Activated CD4-positive, alpha-beta T cell treated with anti-CD3 and anti-CD28 coated beads for 1 hour (primary cell): ENCODE results near the gene BMERB1.
"Not testable (repeated sequence)": the region's sequence is repeated elsewhere in the genome, so short reads cannot be mapped to it uniquely, and the experiment has no call there.

Source experiments
- DNase-seq: peaks from one replicate; pipeline ENCODE4 v3.0.0-alpha.2; 2020

Gene BMERB1

DNA sequence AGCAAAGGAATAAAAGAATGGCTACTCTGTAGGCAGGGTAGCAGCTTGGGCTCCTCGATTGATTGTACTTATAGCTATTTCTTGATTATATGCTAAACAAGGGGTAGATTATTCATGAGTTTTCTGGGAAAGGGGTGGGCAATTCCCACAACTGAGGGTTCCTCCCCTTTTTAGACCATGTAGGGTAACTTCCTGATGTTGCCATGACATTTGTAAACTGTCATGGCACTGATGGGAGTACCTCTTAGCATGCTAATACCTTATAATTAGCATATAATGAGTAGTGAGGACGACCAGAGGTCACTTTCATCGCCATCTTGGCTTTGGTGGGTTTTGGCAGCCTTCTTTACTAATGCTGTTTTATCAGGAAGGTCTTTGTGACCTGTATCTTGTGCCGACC is 136.3 kb downstream of the BMERB1 start:
- DNase-seq, result not testable (repeated sequence)

DNA sequence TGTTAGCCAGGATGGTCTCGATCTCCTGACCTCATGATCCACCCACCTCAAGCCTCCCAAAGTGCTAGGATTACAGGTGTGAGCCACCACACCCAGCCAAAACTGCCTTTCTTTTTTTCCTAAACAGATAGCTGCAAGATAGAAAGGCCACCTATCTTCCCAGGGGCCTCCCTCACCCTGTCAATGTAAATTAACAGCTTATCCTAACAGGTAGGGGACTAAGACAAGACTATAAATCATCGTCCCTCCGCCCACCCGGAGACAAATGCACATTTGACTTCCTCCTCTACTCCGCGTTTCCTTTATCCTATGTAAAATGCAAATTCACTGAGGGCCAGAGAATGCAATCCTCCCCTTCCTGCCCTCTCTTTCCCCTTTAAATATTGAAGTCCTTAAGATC is 137.2 kb downstream of the BMERB1 start:
- DNase-seq, result no peak

GRCh38 chr16:15572329-15573001 is 138.1 kb downstream of the BMERB1 start:
- no peak for DNase-seq

- no peak for DNase-seq
These were observed 139.0 kb downstream of the BMERB1 start for GRCh38 chr16:15573274-15573895.

GRCh38 chr16:15573896-15574613 is 139.7 kb downstream of the BMERB1 start:
- not testable (repeated sequence) for DNase-seq

- DNase-seq, result no peak
These were observed 140.2 kb downstream of the BMERB1 start for GRCh38 chr16:15574614-15574948.

- DNase-seq, result no peak
These were observed 141.1 kb downstream of the BMERB1 start for GRCh38 chr16:15575293-15576049.

GRCh38 chr16:15576960-15577958 is 142.9 kb downstream of the BMERB1 start:
- DNase-seq, result no peak

DNA sequence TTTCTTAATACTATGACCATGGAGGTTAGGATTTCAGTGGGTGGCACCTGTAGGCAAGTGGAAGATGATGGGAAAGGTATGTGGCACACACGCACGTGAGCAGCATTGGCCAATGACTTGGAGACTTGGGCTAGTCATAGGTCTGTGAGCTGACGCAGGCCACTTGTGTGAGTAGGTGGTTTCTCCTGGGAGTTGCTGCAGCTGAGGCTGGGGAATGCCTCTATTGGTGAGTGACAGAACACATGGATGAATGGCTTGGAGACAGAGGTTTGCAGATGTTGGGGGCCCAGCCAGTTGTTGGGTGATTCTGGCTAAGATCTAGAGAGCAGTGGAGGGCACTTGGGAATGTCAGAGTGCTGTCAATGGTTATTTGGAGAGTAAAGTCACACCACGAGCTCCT is 144.4 kb downstream of the BMERB1 start:
- DNase-seq, result no peak

DNA sequence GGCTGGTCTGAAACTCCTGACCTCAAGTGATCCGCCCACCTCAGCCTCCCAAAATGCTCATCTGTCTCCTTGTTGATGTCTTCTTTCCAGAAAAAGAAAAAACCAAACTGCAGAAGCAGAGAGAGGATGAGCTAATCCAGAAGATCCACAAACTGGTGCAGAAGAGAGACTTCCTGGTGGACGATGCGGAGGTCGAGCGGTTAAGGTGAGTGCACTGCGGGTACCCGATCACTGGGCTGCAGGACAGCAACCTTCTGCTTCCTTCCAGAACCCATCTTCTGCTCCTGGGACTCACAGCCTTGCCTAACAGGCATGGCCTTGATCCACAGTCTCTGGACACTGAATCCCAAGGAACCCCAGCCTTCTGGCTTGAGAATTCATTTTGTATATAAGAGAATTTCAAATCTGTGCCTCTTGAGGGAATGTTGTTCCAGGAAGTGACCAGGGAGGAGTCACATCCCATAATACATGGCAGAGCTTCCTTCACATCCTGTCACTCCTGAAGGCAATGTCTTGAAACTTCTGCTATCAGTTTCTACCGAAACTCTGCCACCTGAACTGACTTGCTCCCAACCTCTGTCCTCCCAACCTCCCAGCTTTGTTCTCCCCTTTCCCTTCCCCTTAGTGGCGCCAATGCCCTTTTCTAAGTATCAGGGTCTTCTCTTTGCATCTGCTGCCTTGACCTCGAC is 146.9 kb downstream of the BMERB1 start:
- no peak for DNase-seq

DNA sequence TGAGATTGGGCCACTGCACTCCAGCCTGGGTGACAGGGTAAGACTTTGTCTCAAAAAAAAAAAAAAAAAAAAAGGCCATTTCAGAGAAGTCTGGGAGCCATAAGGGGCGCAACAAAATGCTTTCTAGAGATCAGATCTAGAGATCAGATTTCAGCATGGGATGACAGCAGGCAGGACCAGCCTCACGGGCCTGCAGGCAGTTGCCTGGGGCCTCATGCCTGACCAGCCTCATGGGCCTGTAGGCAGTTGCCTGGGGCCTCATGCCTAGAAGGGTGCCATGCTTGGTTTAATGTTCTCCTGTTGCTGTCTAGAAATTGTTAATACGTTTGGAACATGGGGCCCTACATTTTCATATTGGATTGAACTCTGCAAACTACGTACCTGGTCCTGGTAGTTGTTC is 149.1 kb downstream of the BMERB1 start:
- DNase-seq, result no peak

DNA sequence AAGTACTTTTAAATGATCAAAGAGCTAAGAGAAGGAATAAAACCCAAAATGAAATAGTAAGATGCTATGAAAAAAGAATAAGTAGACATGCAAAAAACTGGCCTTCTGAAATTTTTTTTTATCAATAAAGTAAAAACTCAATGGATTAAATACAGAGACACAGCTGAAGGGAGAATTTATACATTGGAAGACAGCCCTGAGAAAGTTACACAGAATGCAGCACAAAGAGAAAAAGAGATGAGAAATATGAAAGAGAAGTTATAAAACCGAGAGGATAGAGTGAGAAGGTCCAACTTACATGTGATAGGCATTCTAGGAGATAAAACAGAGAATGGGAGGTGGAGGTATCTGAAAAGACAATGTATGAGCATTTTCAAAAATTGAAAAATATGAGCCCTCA is 151.6 kb downstream of the BMERB1 start:
- no peak for DNase-seq

DNA sequence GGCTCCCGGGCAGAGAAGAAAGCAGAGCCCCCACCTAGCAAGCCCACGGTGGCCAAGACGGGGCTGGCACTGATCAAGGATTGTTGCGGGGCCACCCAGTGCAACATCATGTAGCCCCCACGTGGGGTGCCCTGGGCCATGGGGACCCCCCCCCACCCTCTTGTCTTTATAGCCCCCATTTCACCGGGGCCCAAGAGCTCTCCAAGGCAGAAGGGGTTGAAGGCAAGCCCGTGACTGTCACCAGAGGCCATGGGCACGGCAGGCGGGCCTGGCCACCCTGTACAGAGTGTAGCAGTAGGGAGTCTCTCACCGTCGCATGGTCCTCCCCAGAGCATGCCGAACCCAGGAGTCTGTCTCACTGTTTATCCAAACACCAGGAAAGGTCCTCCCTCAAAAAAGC is 152.3 kb downstream of the BMERB1 start:
- no peak for DNase-seq

DNA sequence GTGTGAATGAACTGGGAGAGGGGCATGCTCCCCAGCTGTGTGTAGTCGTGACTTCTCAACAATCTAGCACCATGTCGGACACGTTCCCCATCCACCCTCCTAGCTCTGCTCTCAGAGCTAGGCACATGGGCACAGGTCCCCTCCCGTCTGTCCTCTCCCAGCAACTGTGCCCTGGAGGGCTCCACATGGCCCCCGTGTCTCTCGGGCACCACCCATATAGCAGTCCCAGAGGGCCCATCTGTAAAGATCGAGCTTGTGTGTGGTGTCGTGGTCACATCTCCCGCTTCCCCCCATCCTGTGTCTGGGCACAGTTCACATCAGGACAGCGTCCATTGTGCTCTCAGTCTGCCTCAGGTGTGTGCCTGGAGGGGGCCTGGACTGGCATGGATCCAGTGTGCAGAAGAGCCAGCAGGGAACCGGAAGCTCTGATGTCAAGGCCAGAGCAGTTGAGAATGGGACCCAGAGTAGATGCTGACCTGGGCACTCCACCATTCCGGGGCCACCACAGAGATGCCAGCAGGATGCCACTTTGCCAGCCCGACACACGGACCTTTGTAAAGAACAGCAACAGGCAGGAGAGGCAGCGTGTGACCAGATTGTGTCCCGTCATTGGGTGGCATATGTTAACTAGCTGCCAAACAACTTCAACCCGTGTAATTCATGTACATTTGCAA is 152.9 kb downstream of the BMERB1 start:
- no peak for DNase-seq

DNA sequence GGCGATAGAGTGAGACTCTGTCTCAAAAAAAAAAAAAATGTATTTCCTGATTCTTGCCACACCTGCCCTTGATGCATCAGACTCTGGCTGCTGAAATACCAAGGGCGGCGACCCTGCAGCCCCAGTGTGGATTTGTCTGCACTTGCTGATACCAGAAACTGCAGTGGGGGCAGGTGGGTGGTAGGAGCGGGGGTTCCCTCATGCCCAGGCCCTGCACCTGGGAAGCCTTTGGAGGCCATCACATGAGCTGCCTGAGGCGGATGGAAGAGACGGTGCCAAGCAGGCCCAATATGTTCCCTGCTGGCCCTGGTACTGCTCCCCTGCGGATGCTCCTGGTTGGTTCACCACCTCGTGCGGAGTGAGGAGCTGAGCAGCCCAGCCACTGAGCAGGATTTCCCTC is 157.9 kb downstream of the BMERB1 start:
- no peak for DNase-seq

DNA sequence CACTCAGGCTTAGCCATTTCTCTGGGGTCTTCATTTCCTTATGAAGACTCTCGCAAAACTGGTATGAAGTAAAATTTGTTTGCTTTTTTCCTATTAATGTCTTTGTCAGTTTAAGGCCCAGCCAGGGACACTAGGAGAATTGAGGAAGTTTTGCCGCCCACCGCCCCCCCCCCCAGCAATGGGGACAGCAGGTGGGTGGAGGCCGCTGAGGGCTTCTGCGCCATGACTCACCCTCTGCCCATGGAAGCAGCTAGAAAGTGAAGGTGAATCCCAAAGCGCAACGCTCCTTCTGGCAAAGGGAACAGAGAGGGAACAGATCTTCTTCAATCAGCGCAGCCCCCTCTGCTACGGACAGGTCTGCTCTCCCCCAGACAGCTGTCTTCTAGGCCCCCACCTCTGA is 158.8 kb downstream of the BMERB1 start:
- DNase-seq, result no peak

DNA sequence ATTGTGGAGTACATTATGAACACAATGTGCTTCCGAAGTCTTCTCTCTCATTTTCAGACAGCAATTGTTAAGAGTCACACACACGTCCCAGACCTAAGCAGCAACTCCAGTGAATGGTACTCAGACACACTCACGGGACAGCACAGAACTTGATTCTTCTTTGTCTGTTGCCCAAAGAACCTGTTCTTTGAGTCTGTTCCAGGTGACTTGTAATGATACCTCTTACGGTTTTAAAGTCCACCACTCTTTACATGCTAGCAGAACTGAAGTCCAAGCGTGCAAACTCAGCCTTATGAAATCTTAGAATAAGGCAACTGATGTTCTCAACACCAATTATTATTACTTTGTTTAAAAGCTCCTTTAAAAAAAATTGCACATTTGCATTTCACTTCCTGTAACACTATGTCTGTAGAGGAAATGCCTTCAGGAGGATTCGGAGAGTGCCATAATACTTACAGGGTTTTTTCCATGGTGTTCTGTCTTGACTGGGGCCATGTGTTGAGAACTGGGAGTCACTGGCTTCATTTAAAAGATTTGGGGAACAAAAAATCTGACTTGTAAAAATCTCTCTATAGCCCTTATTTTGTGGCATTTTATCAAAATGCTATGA is 160.4 kb downstream of the BMERB1 start:
- no peak for DNase-seq

- no peak for DNase-seq
These were observed 162.7 kb downstream of the BMERB1 start for GRCh38 chr16:15597135-15597534.

- DNase-seq, result no peak
These were observed 163.6 kb downstream of the BMERB1 start for GRCh38 chr16:15597822-15598647.
